ENCODE results near the gene PTPN20. TPM values are rescaled to one million over a fixed set of nuclear protein-coding genes. Genes with fewer than 3 reads are reported as not detected.

PTPN20 gene
- total RNA-seq, 1 experiment from 2014 or later, result 9.5 TPM

DNA sequence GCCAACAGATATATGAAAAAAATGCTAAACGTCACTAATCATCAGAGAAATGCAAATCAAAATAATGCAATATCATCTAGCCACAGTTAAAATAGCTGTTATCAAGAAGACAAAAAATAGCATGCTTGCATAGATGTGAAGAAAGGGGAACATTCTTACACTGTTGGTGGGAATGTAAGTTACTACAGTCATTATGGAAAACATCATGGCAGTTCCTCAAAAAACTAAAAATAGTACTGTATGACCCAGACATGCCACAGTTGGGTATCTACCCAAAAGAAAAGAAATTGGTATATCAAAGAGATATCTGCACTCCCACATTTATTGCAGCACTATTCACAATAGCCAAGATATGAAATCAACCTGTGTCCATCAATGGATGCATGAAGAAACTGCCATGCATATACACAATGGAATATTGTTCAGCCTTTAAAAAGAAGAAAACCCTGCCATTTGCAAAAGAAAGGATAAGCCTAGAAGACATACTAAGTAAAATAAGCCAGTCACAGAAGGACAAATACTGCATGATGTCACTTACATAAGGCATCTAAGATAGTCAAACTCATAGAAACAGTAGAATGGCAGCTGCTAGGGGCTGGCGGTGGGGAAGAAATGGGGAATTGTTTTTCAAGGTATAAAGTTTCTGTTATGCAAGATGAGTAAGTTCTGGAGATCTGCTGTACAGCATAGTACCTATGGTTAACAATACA, 107.0 kb downstream of the PTPN20 start:
- DNase-seq (ENCODE audit: low read depth, low spot score) (no peak), ATAC-seq (no peak)
- intact Hi-C loops (cut with micrococcal nuclease; ENCODE audit: unreplicated experiment) (no loop called here), in situ Hi-C loops (cut with HindIII; ENCODE audit: low pct_unique_long_range_greater_than_20kb, low sequenced_read_pairs) (no loop called here)
- H3K36me3 ChIP-seq (ENCODE audit: control insufficient read depth, insufficient read depth, low read length), result no peaks in the 10 kb centered on the region
- POLR2A ChIA-PET, result no interaction called here
- no peaks in the 10 kb centered on the region for H3K4me1 ChIP-seq (ENCODE audit: control insufficient read depth, insufficient read depth, low read length)
- no TSS peak for BruUV-seq (replicated peaks)
- TF ChIP-seq TCF7L2 (IDR thresholded peaks at IDR 0.05; ENCODE audit: low read depth, low read length), result no peak
- no peak for TF ChIP-seq POLR2AphosphoS5 (IDR thresholded peaks at IDR 0.05; ENCODE audit: low read depth, low read length)
- TF ChIP-seq, protein P1, sequence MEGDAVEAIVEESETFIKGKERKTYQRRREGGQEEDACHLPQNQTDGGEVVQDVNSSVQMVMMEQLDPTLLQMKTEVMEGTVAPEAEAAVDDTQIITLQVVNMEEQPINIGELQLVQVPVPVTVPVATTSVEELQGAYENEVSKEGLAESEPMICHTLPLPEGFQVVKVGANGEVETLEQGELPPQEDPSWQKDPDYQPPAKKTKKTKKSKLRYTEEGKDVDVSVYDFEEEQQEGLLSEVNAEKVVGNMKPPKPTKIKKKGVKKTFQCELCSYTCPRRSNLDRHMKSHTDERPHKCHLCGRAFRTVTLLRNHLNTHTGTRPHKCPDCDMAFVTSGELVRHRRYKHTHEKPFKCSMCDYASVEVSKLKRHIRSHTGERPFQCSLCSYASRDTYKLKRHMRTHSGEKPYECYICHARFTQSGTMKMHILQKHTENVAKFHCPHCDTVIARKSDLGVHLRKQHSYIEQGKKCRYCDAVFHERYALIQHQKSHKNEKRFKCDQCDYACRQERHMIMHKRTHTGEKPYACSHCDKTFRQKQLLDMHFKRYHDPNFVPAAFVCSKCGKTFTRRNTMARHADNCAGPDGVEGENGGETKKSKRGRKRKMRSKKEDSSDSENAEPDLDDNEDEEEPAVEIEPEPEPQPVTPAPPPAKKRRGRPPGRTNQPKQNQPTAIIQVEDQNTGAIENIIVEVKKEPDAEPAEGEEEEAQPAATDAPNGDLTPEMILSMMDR (IDR thresholded peaks at IDR 0.05), result no peak
- TF ChIP-seq, protein P2, sequence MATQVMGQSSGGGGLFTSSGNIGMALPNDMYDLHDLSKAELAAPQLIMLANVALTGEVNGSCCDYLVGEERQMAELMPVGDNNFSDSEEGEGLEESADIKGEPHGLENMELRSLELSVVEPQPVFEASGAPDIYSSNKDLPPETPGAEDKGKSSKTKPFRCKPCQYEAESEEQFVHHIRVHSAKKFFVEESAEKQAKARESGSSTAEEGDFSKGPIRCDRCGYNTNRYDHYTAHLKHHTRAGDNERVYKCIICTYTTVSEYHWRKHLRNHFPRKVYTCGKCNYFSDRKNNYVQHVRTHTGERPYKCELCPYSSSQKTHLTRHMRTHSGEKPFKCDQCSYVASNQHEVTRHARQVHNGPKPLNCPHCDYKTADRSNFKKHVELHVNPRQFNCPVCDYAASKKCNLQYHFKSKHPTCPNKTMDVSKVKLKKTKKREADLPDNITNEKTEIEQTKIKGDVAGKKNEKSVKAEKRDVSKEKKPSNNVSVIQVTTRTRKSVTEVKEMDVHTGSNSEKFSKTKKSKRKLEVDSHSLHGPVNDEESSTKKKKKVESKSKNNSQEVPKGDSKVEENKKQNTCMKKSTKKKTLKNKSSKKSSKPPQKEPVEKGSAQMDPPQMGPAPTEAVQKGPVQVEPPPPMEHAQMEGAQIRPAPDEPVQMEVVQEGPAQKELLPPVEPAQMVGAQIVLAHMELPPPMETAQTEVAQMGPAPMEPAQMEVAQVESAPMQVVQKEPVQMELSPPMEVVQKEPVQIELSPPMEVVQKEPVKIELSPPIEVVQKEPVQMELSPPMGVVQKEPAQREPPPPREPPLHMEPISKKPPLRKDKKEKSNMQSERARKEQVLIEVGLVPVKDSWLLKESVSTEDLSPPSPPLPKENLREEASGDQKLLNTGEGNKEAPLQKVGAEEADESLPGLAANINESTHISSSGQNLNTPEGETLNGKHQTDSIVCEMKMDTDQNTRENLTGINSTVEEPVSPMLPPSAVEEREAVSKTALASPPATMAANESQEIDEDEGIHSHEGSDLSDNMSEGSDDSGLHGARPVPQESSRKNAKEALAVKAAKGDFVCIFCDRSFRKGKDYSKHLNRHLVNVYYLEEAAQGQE (IDR thresholded peaks at IDR 0.05; ENCODE audit: insufficient read depth in 1 of 2, low read depth in 2 of 2, low read length in 1 of 2), result no peak
- no peak for TF ChIP-seq SIN3A (IDR thresholded peaks at IDR 0.05; ENCODE audit: borderline replicate concordance, insufficient read depth, low read depth, low read length)
- H3K9me3 ChIP-seq (ENCODE audit: control insufficient read depth, insufficient read depth, low read depth, low read length), result no peaks in the 10 kb centered on the region
- no peak overlapping the region for H3K27ac ChIP-seq (ENCODE audit: low read length)
- no peak overlapping the region for H3K4me3 ChIP-seq (ENCODE audit: low read depth in 2 of 2, low read length in 2 of 2)
- CTCF ChIA-PET, result no interaction called here
- H3K27me3 ChIP-seq (ENCODE audit: control insufficient read depth, insufficient read depth, low read length), result no peaks in the 10 kb centered on the region

DNA sequence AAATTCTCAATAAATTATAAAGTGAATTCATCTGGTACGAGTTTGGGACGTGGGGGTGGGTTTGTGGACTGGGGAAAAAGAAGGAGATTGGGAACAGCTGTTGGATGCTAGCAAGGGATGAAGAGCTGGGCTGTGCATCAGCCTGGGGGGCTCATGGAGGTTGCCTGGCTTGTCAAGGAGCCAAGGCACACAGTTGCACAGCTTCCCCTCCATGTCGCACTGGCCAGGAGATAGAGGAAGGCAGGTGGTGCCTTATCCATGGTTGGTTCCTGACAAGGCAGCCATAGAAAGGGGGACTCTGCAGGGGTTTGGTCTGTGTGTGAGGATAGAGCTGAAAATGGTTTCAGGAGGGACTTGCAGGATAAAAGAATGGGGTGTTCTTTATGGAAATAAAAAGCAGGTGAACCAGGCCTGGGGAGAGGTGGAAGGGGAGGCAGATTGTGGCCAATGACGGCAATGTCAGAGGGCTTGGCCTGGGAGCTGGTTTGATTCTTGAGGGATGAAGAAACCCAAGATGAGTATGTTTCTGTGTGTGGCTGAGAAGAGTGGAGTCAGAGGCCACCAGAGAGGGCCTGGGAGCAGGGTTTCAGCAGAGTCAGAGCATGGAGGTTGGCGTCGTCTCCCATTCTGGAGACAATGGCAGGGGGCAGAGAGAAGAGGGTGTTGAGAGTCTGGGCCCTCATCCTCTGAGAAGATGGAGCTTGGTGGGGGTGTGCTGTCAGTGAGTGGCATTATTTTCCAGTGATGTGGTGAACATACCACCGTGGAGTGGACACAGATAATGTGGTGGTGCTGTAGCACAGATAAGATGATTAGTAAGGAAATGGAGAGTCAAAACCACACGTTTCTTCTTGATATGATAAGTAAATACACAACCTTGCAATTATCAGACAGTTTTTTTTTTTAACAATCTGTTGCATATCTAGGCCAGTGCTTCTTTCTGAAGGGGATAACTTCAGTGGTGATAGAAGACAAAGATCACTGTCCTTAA, 108.2 kb downstream of the PTPN20 start:
- intact Hi-C loops (cut with micrococcal nuclease; ENCODE audit: unreplicated experiment), result no loop called here
- ChIA-PET CTCF (no interaction called here), POLR2A (no interaction called here)
- no TSS peak for BruUV-seq (replicated peaks)
- H3K36me3 ChIP-seq (ENCODE audit: control insufficient read depth, insufficient read depth, low read length), result no peaks in the 10 kb centered on the region
- H3K27me3 ChIP-seq (ENCODE audit: control insufficient read depth, insufficient read depth, low read length), result no peaks in the 10 kb centered on the region
- no peak overlapping the region for H3K27ac ChIP-seq (ENCODE audit: low read length)
- in situ Hi-C loops (cut with HindIII; ENCODE audit: low pct_unique_long_range_greater_than_20kb, low sequenced_read_pairs), result no loop called here
- ATAC-seq (no peak), DNase-seq (ENCODE audit: low read depth, low spot score) (no peak)
- H3K4me3 ChIP-seq (ENCODE audit: low read depth in 2 of 2, low read length in 2 of 2), result no peak overlapping the region
- TF ChIP-seq TCF7L2 (IDR thresholded peaks at IDR 0.05; ENCODE audit: low read depth, low read length) (no peak), POLR2AphosphoS5 (IDR thresholded peaks at IDR 0.05; ENCODE audit: low read depth, low read length) (no peak), SIN3A (IDR thresholded peaks at IDR 0.05; ENCODE audit: borderline replicate concordance, insufficient read depth, low read depth, low read length) (no peak)
- TF ChIP-seq, protein P1 (IDR thresholded peaks at IDR 0.05), result no peak
- TF ChIP-seq, protein P2 (IDR thresholded peaks at IDR 0.05; ENCODE audit: insufficient read depth in 1 of 2, low read depth in 2 of 2, low read length in 1 of 2), result no peak
- no peaks in the 10 kb centered on the region for H3K4me1 ChIP-seq (ENCODE audit: control insufficient read depth, insufficient read depth, low read length)
- no peaks in the 10 kb centered on the region for H3K9me3 ChIP-seq (ENCODE audit: control insufficient read depth, insufficient read depth, low read depth, low read length)

Measured in Panc1 (cell line).